ENCODE measurements around the gene NPTXR.

DNA sequence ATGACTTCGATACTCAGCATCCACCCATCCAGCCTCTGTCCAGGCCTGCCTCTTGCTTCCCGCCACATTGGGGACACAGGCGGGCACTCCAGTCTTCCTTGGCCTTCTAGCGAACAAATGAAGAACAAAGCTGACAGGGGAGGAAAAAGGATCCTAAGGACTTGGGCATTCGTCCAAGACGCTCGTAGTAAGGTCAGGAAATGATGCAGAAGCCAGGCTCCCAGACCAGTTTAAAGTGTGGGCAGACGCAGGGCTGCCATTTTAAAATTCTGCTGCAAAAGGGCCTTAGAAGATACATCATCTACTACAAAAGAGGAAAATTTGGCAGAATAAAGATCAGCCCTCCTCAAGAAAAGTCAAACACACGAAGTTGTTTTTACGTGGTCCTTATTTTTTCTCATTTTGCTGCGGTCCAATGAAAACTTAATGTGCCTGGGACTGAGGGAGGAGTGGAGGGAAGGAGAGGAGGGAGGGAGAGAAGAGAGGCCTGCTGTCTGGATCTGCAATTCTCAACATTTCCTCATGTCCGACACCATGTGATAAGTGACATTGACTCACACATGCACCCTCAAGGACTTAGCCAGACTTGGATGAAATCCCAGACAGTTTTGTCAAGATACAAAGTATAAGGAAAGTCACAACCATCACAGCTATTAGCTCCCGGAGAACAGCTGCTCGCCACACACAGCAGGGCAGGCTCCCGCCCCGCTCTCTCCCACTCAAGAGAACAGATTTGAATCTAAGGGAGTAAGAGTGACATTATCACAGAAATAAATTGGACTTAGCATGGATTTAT is 55.6 kb downstream of the NPTXR start:
- TF ChIP-seq, protein P1, sequence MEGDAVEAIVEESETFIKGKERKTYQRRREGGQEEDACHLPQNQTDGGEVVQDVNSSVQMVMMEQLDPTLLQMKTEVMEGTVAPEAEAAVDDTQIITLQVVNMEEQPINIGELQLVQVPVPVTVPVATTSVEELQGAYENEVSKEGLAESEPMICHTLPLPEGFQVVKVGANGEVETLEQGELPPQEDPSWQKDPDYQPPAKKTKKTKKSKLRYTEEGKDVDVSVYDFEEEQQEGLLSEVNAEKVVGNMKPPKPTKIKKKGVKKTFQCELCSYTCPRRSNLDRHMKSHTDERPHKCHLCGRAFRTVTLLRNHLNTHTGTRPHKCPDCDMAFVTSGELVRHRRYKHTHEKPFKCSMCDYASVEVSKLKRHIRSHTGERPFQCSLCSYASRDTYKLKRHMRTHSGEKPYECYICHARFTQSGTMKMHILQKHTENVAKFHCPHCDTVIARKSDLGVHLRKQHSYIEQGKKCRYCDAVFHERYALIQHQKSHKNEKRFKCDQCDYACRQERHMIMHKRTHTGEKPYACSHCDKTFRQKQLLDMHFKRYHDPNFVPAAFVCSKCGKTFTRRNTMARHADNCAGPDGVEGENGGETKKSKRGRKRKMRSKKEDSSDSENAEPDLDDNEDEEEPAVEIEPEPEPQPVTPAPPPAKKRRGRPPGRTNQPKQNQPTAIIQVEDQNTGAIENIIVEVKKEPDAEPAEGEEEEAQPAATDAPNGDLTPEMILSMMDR (IDR thresholded peaks at IDR 0.05; ENCODE audit: extremely low read depth in 1 of 2, insufficient read depth in 1 of 2, low read depth in 1 of 2, low read length in 2 of 2) = no peak
- TF ChIP-seq, protein P2, sequence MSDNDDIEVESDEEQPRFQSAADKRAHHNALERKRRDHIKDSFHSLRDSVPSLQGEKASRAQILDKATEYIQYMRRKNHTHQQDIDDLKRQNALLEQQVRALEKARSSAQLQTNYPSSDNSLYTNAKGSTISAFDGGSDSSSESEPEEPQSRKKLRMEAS (IDR thresholded peaks at IDR 0.05; ENCODE audit: insufficient read depth, insufficient read length) = no peak
